BJ (cell line): ENCODE data around the gene LRRC31. TPM values are rescaled to one million over a fixed set of nuclear protein-coding genes. Genes with fewer than 3 reads are reported as not detected.

ENCODE experiments used
- CTCF ChIA-PET: fragments of 350-600 bp; formaldehyde crosslinking; extraction: SDS; loops from one replicate; lab custom pipeline; 2021; ENCODE audit warnings: antibody characterized with exemption, inconsistent platforms; lab: Yijun Ruan, JAX
- POLR2A ChIA-PET: fragments of 300-600 bp; sonication (Branson Sonifier 250); formaldehyde crosslinking; extraction: SDS; loops from one replicate; lab custom pipeline; 2021; ENCODE audit warnings: antibody characterized with exemption; lab: Charles Lee
- DNase-seq: peaks from one replicate; pipeline ENCODE4 v3.0.0-alpha.2; 2011; ENCODE audit warnings: low read depth
- H3K27me3 ChIP-seq: 2 replicates; pipeline ENCODE4 v1.6.0; 2011; ENCODE audit warnings: low read length; ENCODE audit not compliant: control insufficient read depth, insufficient read depth
- H3K36me3 ChIP-seq: 2 replicates; pipeline ENCODE4 v1.5.1; 2011; ENCODE audit warnings: low read length; ENCODE audit not compliant: control insufficient read depth, insufficient read depth
- H3K4me3 ChIP-seq: 2 replicates; pipeline ENCODE4 v1.5.1; 2011; ENCODE audit warnings: low read depth, mild to moderate bottlenecking, control low read depth, low read length
- CTCF ChIP-seq: IDR thresholded peaks from 2 replicates; pipeline ENCODE4 v1.5.1; 2011; ENCODE audit warnings: low read depth, mild to moderate bottlenecking, control low read depth, inconsistent platforms, low read length, moderate library complexity; ENCODE audit not compliant: insufficient read depth
- polyA plus RNA-seq: library from polyadenylated mRNA; depleted of rRNA; stranded (reverse); fragments of >200 nt; gene quantifications from 2 replicates; pipeline ENCODE4 v1.2.3, GENCODE V29; 2011

The LRRC31 gene
- polyA plus RNA-seq, 1 experiment = not detected

- POLR2A ChIA-PET = no interaction called here
- Histone ChIP-seq H3K36me3 (no peaks in the 10 kb centered on the region), H3K4me3 (no peak overlapping the region), H3K27me3 (no peaks in the 10 kb centered on the region)
- DNase-seq = no peak
- CTCF ChIA-PET = no interaction called here
- no peak for TF ChIP-seq CTCF
Measured at GRCh38 chr3:169907476-169907875, 37.7 kb upstream of the LRRC31 start.

DNA sequence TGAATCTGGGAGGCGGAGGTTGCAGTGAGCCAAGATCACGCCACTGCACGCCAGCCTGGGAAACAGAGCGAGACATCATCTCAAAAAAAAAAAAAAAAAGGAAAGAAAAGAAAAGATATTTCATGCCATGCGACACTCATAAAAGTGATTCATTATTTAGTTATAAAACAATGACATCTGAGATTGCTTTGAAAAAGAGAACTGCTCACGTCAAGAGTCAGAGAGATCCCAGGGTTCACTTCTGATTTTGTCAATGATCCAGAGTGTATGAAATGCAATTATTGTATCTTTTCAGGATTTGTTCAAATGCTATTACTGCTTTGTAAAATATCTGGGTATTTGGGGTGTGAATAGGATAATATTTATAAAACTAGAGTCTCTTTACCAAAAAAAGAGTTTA is 35.7 kb upstream of the LRRC31 start:
- CTCF ChIA-PET = interaction anchor here (1.0 kb wide), 1 partner anchor 25 kb away, joined by 3 read pairs; no protein-coding TSS in a partner anchor
- no peak for DNase-seq
- H3K4me3 ChIP-seq = no peak overlapping the region
- no peaks in the 10 kb centered on the region for H3K36me3 ChIP-seq
- TF ChIP-seq CTCF = no peak
- POLR2A ChIA-PET = no interaction called here
- H3K27me3 ChIP-seq = no peaks in the 10 kb centered on the region

DNA sequence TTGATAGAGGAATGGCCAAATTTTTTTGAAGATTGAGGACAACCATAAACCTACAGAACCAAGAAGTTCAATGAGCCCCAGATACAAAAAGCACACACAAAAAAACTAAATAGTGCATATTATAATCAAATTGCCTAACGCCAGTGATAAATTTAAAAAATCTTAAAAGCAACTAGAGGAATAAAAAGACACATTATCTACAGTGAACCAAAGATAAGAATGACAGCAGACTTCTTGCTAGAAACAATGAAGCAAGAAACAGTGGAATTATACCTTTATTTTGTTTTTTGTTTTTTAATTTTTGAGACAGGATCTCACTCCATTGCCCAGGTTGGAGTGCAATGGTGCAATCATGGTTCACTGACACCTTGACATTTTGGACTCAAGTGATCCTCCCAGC is 31.7 kb upstream of the LRRC31 start:
- H3K36me3 ChIP-seq = no peaks in the 10 kb centered on the region
- TF ChIP-seq CTCF = no peak
- ChIA-PET CTCF (no interaction called here), POLR2A (no interaction called here)
- H3K27me3 ChIP-seq = no peaks in the 10 kb centered on the region
- DNase-seq = no peak
- no peak overlapping the region for H3K4me3 ChIP-seq

DNA sequence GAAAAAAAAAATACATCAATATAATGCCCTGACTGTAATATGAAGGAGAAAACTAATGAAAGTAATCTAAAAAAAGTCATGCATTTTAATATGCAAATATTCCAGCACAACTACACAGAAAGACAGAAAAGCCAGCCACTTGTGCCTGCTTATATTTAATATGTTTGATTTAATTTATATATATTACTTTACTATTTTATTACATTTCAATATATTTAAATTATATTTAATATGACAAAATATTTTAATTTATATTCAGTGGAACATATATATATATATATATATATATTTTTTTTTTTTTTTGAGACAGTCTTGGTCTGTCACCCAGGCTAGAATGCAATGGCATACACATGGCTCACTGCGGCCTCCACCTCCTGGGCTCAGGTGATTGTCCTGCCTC is 27.5 kb upstream of the LRRC31 start:
- ChIA-PET POLR2A (no interaction called here), CTCF (interaction anchor here (0.7 kb wide), 1 partner anchor 10 kb away, joined by 3 read pairs; no protein-coding TSS in a partner anchor)
- Histone ChIP-seq H3K4me3 (no peak overlapping the region), H3K27me3 (no peaks in the 10 kb centered on the region), H3K36me3 (no peaks in the 10 kb centered on the region)
- no peak for DNase-seq
- no peak for TF ChIP-seq CTCF

DNA sequence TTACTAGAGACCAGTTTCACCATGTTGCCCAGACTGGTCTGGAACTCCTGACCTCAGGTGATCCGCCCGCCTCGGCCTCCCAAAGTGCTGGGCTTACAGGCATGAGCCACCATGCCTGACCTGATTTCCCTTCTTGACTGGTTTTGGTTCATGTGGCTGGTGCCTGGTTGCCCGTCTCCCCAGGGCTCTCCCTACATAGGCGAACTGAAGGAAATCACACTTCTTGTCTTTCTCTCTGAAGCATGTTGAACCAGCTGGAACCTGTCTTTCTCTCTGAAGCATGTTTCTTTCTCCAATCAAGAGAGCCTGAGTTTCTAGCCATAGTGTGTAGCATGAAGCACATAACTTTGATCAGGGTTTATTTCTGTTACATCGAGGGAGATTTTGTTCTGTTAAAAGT is 25.3 kb upstream of the LRRC31 start:
- no peaks in the 10 kb centered on the region for H3K27me3 ChIP-seq
- ChIA-PET POLR2A (no interaction called here), CTCF (interaction anchor here (0.8 kb wide), 1 partner anchor 32 kb away, joined by 3 read pairs; no protein-coding TSS in a partner anchor)
- TF ChIP-seq CTCF = no peak
- no peak overlapping the region for H3K4me3 ChIP-seq
- DNase-seq = no peak
- no peaks in the 10 kb centered on the region for H3K36me3 ChIP-seq
